GM10847 (cell line): Measurements from ENCODE around the gene C17orf75.

Experiments
- POLR2A ChIP-seq: IDR thresholded peaks from 2 replicates; pipeline ENCODE4 v1.6.1; 2011; ENCODE audit not compliant: insufficient read length; ENCODE audit errors: extremely low read depth

C17orf75 gene

GRCh38 chr17:32323811-32324491, 18.0 kb downstream of the C17orf75 start:
- TF ChIP-seq POLR2A, result no peak

DNA sequence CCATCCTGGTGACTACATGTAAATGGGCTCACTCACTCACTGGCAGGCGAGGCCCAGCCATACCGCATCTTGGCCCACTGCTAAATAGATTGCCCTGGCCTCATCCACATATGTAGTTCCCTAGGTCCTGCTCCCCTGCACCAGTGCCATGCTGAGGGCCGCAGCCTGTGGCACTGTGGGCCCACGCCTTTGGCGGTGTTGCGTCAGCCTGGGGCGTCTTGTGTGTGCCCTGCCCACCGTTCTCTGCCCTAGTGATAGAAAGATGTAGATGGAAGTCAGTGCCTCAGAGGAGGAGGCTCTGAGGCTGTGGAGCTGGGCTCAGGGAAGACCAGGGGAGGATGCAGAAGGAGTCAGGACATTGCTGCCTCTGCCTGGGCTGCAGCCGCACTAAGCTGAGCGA, 18.9 kb downstream of the C17orf75 start:
- no peak for TF ChIP-seq POLR2A

GRCh38 chr17:32320847-32321246, 21.1 kb downstream of the C17orf75 start:
- TF ChIP-seq POLR2A, result no peak

DNA sequence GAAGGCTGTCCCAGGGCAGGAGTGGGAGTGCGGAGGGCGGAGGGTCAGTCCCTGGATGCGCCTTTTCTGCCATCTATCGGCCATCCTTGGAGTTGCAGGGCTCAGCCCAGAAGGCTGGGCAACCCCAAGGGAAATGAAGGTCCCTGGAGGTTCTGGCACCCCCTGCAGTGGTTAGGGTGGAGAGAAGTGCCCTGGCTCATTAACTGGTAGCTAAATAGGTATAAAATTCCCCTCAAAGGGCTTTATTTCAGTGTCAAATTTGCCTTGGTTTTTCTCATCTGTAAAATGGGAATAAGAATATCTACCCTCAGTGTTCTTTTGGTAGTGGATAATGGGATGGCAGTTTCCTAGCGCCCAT, 22.4 kb downstream of the C17orf75 start:
- no peak for TF ChIP-seq POLR2A

GRCh38 chr17:32318071-32318470, 23.9 kb downstream of the C17orf75 start:
- no peak for TF ChIP-seq POLR2A

DNA sequence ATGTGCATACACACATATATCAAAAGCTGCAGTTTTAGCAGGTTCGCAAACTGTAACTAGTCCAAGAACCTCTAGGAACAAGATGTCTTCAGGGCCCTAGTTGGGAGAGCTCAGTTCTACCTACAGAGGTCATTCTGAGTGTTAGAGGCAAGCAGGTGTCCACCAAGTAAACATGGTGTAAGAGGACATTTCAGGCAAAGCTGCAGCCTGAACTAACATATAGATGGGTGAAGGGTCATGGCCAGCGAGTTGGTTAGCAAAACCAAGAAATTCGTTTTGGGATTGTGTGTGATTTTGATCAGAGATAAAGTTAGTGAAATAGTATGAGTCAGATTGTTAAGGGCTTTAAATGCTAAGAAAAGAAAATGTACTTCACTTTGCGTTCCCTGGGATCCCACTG, 24.6 kb downstream of the C17orf75 start:
- TF ChIP-seq POLR2A, result no peak

- no peak for TF ChIP-seq POLR2A
Observed at GRCh38 chr17:32315171-32315570, 26.8 kb downstream of the C17orf75 start.

GRCh38 chr17:32314636-32315035, 27.3 kb downstream of the C17orf75 start:
- TF ChIP-seq POLR2A, result no peak

DNA sequence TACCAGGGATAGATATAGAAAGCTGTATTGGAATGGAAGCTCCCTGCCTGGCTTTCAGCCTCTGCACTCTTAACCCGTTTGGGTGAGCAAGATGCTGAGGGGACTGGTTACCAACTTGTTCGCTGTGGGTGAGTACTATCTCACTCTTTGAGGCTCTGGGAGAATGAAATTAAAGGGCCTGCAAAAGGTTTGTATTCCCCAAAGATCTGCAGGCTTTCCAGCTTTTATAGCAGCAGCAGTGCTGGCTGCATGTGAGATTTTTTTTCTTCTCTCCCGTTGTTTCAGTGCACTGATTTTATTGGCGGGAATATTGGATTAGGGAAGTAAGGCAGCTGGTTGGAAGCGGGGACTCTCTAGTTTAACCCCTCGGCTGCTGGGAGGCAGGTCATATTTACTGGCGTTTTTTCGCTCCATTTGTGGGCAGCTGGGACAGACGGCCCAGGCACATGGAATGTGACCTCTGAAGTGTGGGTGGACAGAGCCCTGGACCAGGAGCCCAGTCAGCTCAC, 30.9 kb downstream of the C17orf75 start:
- TF ChIP-seq POLR2A, result no peak

- no peak for TF ChIP-seq POLR2A
Observed at GRCh38 chr17:32307658-32308057, 34.3 kb downstream of the C17orf75 start.

DNA sequence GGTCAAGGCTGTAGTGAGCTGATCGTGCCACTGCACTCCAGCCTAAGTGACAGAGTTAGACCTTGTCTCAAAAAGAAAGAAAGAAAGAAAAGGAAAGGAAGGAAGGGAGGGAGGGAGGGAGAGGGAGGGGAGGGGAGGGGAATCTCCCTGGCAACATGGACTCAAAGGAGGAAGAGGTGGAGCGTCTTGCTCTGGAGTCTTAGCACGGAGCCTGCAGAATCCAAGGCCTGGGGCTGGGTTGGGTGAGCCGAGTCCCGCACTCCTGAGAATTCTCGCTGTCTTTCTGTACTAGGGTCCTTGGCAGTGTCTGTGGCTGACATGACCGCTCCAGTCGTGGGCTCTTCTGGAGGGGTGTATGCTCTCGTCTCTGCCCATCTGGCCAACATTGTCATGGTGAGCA, 36.9 kb downstream of the C17orf75 start:
- TF ChIP-seq POLR2A, result no peak

DNA sequence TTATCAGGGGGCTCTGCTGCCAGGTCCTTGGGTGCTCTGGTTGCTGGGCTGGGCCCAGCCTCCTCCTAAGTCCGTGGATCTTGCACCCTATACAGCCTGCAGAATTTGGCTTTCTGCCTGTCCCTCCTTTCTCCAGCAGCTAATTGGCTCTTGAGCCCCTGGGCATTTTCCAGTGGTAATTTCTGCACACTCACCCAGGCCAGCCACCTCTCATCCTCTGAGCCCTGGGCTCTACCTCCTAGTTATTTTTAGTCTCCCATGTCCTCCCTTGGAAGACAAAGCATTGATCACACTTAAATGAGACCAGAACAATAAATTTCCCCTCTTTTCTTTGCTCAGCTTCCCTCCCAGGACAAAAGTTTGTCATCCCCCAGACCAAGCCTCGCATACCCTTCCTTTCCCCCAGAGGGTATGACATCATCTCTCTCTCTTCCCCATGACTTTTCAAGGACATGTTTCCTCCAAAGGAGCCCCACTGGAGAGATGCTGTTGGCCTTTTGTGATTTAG, 38.1 kb downstream of the C17orf75 start:
- TF ChIP-seq POLR2A, result no peak

GRCh38 chr17:32302860-32303649, 38.9 kb downstream of the C17orf75 start:
- no peak for TF ChIP-seq POLR2A

DNA sequence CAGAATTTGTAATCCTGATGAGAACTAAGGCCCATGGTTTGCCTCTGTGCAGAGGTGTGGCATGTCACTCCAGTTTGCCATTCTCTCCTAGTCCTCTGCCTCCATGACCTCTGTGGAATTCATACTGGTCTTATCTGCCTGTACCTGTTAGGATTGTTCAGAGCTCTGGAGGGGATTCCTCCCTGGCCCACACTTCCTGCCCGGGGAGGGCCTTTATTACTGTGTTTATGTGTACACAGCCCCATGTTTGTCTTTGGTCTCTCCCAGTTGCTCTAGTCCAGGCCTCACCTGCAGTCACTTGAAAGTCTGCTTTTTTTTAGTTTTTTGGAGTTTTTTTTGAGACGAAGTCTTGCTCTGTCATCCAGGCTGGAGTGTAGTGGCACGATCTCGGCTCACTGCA, 39.9 kb downstream of the C17orf75 start:
- no peak for TF ChIP-seq POLR2A

DNA sequence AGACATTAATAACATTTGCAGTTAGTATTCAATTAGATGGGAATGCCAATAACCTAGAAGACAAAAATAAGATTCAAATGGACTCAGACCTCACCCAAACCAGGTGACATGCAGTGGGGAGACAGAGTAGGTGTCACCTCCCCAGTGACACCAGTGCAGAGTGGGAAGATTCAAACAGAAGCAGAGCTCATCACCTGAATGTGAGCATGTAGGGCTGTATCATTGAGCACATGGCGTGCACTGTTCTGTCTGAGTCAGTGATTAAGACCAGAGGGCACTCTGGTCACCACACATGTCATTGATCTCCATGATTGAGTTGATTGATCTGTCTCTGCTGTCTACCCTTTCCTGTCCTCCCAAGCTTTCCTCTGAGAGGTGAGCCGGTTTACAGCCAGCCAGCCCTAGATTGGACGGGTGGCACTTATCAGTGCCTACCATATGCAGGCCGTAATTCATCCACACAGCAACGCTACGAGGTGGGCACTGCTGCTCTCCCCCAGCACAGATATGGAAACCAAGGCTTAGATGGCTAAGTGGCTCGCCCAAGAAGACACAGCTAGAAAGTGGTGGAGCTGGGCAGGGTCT, 42.3 kb downstream of the C17orf75 start:
- TF ChIP-seq POLR2A, result no peak

GRCh38 chr17:32298721-32299579, 43.0 kb downstream of the C17orf75 start:
- no peak for TF ChIP-seq POLR2A

- TF ChIP-seq POLR2A, result no peak
Observed at GRCh38 chr17:32298298-32298697, 43.7 kb downstream of the C17orf75 start.
